Ureter (tissue), 1 donor: ENCODE measurements around the gene NCR3LG1. TPM values are rescaled to one million over a fixed set of nuclear protein-coding genes. Genes with fewer than 3 reads are reported as not detected.

Source experiments
- DNase-seq: peaks from one replicate; pipeline ENCODE4 v3.0.0-alpha.2; 2020; ENCODE audit warnings: low spot score
- total RNA-seq: library from RNA; stranded (reverse); gene quantifications from one replicate; pipeline ENCODE4 v1.2.4, GENCODE V29; 2023
- donor health status: DM: yes; HTN: yes; CAD: no.

Gene NCR3LG1, protein sequence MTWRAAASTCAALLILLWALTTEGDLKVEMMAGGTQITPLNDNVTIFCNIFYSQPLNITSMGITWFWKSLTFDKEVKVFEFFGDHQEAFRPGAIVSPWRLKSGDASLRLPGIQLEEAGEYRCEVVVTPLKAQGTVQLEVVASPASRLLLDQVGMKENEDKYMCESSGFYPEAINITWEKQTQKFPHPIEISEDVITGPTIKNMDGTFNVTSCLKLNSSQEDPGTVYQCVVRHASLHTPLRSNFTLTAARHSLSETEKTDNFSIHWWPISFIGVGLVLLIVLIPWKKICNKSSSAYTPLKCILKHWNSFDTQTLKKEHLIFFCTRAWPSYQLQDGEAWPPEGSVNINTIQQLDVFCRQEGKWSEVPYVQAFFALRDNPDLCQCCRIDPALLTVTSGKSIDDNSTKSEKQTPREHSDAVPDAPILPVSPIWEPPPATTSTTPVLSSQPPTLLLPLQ
- total RNA-seq = 3.4 TPM

GRCh38 chr11:17351510-17352176 lies at the start of gene NCR3LG1:
Gene NCR3LG1 (plus strand): TSS chr11:17351800. CDS start chr11:17351970, 170 bp downstream.
- DNase-seq = peak; percentile 52

DNA sequence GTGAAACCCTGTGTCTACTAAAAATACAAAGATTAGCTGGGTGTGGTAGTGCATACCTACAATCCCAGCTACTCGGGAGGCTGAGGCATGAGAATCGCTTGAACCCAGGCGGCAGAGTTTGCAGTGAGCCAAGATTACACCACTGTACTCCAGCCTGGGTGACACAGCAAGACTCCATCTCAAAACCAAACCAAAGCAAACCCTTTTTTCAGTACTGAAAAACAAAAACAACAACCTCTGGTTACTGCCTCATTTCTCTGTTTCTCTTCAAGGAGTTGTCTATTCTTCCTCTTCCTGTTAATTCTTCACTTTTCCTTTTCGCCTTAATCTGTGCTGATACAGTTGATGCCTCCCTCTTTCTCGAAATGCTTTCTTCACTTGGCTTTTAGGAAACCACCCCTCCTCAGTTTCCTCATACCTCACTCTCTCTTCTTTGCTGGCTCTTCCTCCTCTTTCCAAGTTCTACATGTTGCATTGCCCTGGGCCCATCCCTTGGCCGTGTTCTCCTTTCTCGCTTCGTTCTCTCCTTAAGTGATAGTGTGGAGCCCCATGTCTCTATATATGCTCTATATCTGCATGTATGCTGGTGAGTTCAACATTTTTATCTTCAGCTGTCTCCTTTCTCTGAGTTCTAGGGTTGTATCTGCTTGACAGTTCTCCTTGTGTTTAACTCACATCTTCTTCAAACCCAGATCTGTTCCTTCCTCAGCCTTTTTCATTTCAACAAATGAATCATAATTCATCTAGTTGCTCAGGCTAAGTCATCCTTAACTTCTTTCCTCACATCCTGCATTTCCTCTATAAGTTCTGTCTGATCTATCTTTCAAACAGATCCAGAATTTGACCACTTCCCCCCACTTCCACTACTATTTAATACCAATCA lies 38.0 kb upstream of the NCR3LG1 start:
- DNase-seq = no peak

DNA sequence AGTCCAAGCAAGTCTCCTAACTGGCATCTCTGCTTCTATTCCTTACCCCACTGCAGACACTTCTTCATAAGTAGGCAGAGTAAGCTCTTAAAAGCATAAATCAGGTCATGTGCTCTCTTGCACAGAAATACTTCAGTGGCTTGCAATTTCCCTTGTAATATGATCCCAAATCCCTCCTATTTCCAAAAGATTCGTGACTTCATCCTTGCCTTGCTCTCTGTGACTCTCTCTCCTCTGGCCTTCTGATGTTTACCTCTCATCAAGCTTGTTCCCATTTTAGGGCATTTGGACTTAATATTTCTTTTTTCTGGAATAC lies 37.4 kb upstream of the NCR3LG1 start:
- DNase-seq = no peak

- DNase-seq = no peak
Observed at GRCh38 chr11:17314904-17315426, 36.6 kb upstream of the NCR3LG1 start.

DNA sequence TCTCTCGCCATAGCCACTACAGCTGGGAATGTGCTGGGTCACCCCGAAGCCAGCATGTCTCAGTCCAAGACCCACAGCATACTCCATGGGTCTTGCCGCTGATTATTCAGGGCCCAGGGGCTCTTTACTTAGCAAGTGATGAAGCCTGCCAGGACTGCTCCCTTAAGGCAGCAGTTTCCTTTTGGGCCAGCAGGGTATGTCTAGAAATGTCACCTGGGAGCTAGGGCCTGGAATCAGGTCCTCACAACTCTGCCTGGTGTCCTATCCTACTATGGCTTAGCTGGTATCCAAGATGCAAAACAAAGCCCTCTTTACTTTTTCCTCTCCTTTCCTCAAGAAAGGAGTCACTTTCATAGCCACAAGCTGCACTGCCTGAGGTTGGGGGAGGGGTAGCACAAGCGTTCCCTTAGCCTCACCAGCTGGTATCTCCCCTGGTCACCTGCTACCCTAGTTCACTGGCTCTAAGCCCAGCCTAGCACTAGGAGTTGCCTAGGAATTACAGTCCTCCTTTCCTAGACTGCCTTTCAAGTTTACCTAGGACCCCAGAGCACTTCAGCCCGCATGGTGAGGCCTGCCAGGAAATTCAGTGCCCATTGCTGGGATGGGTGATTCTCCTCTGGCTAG lies 22.6 kb upstream of the NCR3LG1 start:
- no peak for DNase-seq

DNA sequence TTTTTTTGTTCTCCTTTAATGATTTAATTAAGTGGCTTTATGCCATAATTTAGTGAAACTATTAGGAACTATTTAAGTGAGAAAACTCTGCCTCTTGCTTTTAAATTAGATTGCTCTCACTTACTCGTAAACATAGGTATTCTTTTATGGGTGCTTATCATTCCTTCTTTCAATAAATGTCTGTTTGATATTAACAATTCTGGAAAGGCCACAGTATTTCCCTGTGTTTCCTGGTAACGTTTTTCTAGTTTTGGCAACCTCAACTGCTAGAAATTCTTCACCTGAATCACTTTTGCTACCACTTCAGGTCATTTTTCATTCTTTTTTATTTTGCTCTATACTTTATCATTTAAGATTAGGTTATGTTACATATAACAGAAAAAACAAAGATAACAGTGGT lies 19.9 kb upstream of the NCR3LG1 start:
- no peak for DNase-seq

DNA sequence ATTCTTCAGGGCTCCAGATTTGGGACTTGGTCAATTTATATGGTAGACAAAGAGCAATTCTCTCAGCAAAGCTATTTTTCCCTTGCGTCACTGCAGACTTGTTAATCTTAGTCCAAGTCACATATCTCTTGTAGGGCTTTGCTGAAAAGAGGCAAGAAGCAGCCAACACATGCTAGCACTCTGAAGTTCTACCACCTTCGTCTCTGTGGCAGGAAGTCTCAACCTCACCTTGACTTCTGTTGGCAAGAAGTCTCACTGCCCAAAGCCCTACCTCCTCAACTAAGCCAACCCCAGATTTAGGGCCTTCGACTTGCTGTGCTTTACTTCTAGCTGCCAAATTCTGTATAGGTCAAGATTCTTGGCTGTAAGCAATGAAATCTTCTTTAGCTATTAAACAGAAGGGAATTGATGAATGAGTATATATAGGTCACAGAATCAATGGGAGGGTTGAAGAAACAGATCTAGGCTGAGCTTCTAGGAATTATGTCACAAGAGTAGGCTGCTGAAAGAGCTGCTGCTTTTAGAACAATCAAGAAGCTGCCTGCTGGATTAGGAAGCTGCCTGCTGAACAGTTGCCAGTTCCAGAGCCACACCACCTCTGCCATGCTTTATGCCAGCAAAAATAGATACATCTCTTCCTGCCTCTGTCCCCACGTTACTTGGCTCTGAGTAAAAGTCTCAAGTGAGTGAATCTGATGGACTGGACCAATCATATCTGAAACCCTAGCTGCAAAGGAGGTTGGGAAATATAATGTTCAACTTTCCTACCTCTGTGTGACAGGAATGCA lies 17.6 kb upstream of the NCR3LG1 start:
- no peak for DNase-seq

DNA sequence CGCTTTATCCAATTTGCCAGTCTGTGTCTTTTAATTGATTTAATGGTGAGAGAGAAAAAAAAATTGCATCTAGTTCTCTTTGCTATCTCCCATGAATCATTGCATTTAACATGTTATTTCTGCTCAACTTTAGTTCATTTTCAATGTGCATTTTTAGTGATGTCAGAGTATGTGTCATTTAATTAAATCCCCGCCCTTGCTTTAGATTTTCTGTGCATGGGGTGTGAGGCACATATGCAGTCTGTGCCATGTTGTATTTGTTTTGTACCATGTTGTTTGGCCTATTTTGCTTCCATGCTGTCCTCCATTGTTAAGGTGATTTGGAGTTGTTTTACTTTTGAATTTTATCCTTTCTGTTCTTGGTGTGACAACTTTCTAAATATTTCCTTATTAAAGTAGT lies 8.3 kb upstream of the NCR3LG1 start:
- DNase-seq = no peak

DNA sequence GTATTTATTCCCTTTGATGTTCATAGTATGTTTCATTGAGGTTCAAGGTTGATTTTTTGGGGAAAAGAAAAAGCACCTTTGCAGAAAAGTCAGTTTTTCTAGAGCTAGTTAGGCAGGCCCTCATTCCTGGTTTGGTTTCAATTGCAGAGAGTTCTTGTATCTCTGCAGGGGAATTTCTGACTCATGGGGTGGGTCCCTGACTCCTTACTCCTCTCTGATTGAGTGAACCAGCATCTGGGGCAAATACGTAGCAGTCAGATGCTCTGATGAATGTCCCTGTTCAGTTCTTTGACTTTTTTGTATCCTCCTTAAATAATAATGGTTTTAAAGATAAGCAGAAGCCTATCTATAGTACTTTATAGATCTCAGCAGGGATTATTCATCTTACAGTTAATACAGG lies 7.7 kb upstream of the NCR3LG1 start:
- no peak for DNase-seq

- no peak for DNase-seq
Observed at GRCh38 chr11:17347676-17348075, 3.9 kb upstream of the NCR3LG1 start.

DNA sequence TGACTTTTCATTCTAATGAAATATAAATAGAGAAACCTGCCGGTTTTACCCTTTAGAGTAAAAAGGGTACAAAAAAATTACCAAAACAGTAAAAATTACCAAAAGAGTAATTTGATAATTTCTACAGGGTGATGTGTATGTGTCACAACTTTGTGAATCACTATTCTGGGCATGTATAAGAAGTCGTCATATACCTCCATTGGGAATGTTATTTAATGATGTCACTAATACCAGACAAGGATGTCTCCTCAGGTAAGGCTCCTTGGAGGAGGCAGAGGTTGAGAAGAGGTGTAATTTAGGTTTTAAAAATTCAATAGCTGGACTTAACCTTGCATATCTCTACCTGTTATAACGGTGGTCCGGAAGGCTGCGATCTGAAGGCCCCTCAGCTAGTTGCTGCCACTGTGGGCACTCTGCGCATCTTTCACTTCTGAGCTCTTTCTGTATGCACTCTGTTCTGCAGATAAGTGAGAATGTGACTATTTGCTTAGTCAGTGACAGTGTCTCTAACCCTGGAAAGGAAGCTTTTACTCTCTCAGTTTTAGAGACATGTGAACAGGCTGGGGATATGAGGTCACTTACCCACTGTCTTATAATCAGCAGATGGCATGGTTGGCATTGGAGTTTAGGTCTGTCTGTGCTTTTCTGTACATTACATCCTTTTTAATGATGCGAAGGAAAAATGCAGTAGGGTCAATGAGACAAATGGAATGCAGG lies 987 bp upstream of the NCR3LG1 start:
- DNase-seq = no peak

GRCh38 chr11:17351172-17351509 lies 459 bp upstream of the NCR3LG1 start:
- DNase-seq = no peak

DNA sequence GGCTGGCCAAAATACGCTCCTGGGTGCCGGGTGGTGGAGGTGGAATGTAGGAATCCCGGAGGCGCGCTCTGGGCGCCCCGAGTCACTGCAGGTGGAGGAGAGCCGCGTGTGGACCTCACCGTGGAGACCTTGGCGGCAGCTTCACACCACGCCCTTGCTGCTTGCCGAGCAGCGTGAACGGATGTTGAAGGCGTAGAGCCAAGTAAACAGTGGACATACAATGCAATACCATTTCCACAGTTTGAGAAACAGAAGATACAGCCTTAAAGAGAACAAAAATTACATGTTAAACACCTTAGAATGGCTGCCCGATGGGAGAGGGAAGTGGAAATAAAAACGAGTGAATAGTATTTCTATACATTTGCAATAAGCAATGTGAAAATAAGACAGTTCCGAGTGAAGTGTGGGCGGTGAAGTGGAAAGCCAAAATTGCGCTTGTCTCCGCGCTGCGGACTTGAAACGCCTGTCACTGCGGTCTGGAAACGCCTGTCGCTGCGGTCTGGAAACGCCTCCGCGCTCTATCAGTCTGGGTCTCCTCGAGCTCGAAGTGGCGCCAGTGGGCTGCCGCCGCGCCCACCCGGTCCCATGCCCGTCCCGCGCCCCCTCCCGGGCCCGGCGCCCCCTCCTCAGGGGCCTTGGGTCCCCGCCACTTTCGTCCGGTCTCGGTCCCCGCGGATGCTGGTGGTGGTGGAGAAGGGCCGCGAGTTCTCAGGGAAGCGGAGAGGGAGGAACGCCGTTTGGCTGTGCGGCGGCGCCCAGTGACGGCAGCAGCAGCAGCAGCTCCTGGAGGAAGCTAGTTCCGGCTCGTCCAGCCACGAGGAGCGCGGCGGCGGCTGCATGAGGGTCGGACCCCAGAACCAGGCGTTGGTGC lies 1.6 kb downstream of the NCR3LG1 start:
- DNase-seq = peak; percentile 64

GRCh38 chr11:17353821-17354600 lies 2.4 kb downstream of the NCR3LG1 start:
- DNase-seq = no peak

- peak; percentile 76 for DNase-seq
Observed at GRCh38 chr11:17354601-17354991, 3.0 kb downstream of the NCR3LG1 start.

DNA sequence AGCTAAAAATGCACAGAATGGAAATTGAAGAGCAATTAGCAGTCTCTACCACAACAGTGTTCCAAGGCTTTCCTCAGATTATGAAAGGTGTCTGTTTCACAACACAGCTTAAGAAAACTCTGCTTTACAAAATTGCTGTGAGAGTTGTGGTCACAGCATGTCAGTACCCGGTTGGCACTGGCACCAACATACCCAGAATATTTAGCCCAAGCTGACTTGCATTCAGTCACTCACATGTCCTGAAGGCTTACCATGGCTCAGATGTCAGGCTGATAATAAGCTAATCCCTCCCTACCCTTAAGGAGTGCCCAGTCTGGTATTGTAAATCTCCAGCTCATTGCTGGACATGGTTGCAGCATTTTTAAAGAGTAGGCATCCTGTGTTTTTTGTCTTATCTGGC lies 14.9 kb downstream of the NCR3LG1 start:
- DNase-seq = no peak

GRCh38 chr11:17368551-17368950 lies 17.0 kb downstream of the NCR3LG1 start:
- DNase-seq = no peak

DNA sequence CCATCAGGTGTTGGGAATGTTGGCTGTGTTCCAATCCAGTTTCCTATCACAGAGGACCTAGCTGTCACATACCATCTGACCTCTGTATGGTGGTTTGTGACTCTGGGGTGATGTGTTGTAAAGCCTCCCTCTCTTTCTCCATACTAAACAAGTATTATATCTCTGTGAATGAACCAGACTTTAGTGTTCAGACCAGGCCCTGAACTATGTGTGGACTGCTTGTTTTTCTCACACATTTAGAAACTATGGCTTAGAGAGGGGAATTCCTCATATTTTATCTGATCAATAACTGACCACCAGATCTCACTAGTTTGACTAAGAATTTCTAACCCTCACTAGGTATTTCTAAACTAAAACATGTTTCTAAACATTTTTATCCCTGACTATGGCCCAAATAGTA lies 17.5 kb downstream of the NCR3LG1 start:
- no peak for DNase-seq
